SU-DHL-6 (cell line): ENCODE measurements around the gene SPACA4.

Source experiments
- H2AFZ ChIP-seq: fragments of 200-600 bp; sonication (generic); 2 replicates; pipeline ENCODE4 v1.6.1; 2014; ENCODE audit warnings: low read depth, mild to moderate bottlenecking, moderate library complexity, mixed read lengths, antibody characterized with exemption, low read length; ENCODE audit not compliant: severe bottlenecking
- H3F3A ChIP-seq: fragments of 200-600 bp; shearing (Covaris generic); 2 replicates; pipeline ENCODE4 v1.6.0; 2016; ENCODE audit warnings: antibody characterized with exemption, mild to moderate bottlenecking; ENCODE audit not compliant: insufficient read depth
- H3K27ac ChIP-seq: fragments of 200-600 bp; sonication (generic); 2 replicates; pipeline ENCODE4 v1.5.1; 2016; ENCODE audit warnings: low read depth, mild to moderate bottlenecking, low read length, moderate library complexity, mixed read lengths
- H3K27me3 ChIP-seq: fragments of 200-600 bp; sonication (generic), shearing (Covaris generic); 2 replicates; pipeline ENCODE4 v1.6.0; 2014; ENCODE audit warnings: mild to moderate bottlenecking, low read length
- H3K36me3 ChIP-seq: fragments of 200-600 bp; sonication (generic); 2 replicates; pipeline ENCODE4 v1.6.1; 2014; ENCODE audit warnings: mild to moderate bottlenecking, low read length, mixed read lengths
- H3K4me2 ChIP-seq: fragments of 300-600, 200-600 bp; shearing (Covaris generic), sonication (generic); 2 replicates; pipeline ENCODE4 v1.6.0; 2014; ENCODE audit warnings: low read length, low read depth, mild to moderate bottlenecking; ENCODE audit not compliant: poor library complexity, severe bottlenecking
- H3K4me3 ChIP-seq: fragments of 200-600 bp; sonication (generic); 2 replicates; pipeline ENCODE4 v1.5.1; 2014; ENCODE audit warnings: antibody characterized with exemption, low read length, mild to moderate bottlenecking, mixed read lengths; ENCODE audit not compliant: insufficient read depth, poor library complexity, severe bottlenecking
- H3K79me2 ChIP-seq: fragments of 200-600 bp; sonication (generic); 2 replicates; pipeline ENCODE4 v1.6.1; 2014; ENCODE audit warnings: mild to moderate bottlenecking, low read length, moderate library complexity; ENCODE audit not compliant: insufficient read depth
- H3K9ac ChIP-seq: fragments of 200-600 bp; sonication (generic); 2 replicates; pipeline ENCODE4 v1.7.0; 2014; ENCODE audit warnings: mild to moderate bottlenecking, low read length
- H3K9me2 ChIP-seq: fragments of 200-600 bp; sonication (generic); replicated peaks from 2 replicates; pipeline ENCODE4 v1.6.1; 2014; ENCODE audit warnings: low read length; ENCODE audit not compliant: insufficient read depth
- H3K9me3 ChIP-seq: fragments of 200-600 bp; sonication (generic); 2 replicates; pipeline ENCODE4 v1.6.1; 2014; ENCODE audit warnings: low read length, mixed read lengths; ENCODE audit not compliant: insufficient read depth
- H4K20me1 ChIP-seq: fragments of 200-600 bp; sonication (generic); 2 replicates; pipeline ENCODE4 v1.6.1; 2014; ENCODE audit warnings: low read depth, mild to moderate bottlenecking, antibody characterized with exemption, low read length, moderate library complexity, mixed read lengths
- EZH2phosphoT487 ChIP-seq: fragments of 200-600 bp; sonication (generic), shearing (Covaris generic); conservative IDR thresholded peaks from 2 replicates; pipeline ENCODE4 v1.6.1; 2018; ENCODE audit warnings: mild to moderate bottlenecking, antibody characterized with exemption, low read length, moderate library complexity, mixed read lengths
- TF ChIP-seq, protein P1 (sequence below): fragments of 200-600 bp; sonication (generic); IDR thresholded peaks from one replicate; pipeline ENCODE4 v1.5.1; 2017; ENCODE audit warnings: antibody characterized with exemption, mild to moderate bottlenecking, low read length, moderate library complexity; ENCODE audit not compliant: insufficient read depth, poor library complexity, severe bottlenecking

SPACA4 gene

DNA sequence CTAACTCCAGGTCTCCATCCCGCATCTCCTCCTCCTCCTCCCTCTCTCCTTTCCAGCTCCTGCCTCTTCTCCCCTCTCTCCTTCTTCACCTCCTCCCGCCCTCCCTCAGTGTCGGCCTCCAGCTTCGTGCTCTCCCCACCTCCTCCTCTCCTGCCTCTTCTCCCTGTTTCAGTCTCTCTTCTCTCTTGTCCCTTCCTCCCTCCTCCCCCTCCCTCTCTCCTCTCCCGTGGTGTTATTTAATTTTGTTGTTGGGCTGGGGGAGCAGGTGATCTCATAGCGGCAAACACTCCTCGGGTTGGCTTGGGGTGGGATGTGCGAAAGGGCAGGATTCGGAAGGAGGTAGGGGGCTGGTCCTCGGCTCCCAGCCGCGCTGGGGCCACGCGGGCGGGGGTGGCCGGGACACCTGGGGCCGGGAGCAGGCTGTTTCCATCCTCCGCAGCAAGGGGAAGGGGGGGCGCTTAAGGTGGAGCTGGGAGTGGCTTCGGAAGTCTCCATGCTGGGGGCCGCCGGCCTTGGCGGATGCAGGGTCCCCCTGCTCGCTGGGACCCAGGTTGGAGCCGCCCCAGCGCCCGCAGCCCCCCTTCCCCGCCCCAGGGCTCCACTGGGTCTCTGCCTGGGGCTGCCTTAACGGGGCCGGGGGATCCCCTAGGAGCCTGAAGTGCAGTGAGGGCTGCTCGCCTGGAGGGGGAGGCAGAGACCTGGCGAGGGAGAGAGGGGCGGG, 39.6 kb downstream of the SPACA4 start, which contains the start of gene CA11:
Gene CA11 (minus strand): TSS at position 187 of the 721 bp plus-strand sequence. CDS start 555 bp downstream, outside the sequence.
- H2AFZ ChIP-seq, result peak within 1 kb of the TSS; percentile 78

DNA sequence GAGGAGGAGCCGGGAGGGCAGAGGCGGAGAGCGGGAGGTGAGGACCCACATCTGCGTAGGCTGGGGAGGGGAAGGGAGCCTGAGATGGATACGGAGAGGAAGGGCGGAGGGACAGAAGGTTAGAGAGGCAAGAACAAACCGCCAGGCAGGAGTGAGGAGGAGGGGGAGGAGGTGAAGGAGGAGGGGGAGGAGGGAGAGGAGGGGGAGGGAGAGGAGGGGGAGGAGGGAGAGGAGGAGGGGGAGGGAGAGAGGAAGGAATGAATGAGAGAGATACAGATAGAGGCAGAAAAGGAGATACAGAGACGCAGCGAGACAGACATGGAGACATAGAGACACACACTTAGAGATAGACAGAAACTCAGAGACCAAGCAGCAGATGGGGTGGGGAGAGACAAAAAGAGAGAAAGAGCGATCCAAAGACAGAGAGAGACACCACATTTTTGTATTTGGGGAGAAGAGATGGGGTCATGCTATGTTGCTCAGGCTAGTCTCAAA, 40.2 kb downstream of the SPACA4 start:
- Histone ChIP-seq H4K20me1 (no peaks in the 10 kb centered on the region), H3F3A (no peaks in the 10 kb centered on the region), H3K9me2 (no peaks in the 10 kb centered on the region), H3K9me3 (no peaks in the 10 kb centered on the region), H3K4me2 (peak overlapping the region; percentile 62), H3K27ac (0 out of 2 replicates have a peak overlapping the region, but pooled peaks have one; percentile 0), H3K79me2 (no peaks in the 10 kb centered on the region), H3K4me3 (peak overlapping the region; percentile 50), H3K36me3 (no peaks in the 10 kb centered on the region), H3K9ac (peak overlapping the region; percentile 54), H2AFZ (peak overlapping the region; percentile 78), H3K27me3 (no peaks in the 10 kb centered on the region)
- no peak for TF ChIP-seq EZH2phosphoT487
- TF ChIP-seq, protein P1, sequence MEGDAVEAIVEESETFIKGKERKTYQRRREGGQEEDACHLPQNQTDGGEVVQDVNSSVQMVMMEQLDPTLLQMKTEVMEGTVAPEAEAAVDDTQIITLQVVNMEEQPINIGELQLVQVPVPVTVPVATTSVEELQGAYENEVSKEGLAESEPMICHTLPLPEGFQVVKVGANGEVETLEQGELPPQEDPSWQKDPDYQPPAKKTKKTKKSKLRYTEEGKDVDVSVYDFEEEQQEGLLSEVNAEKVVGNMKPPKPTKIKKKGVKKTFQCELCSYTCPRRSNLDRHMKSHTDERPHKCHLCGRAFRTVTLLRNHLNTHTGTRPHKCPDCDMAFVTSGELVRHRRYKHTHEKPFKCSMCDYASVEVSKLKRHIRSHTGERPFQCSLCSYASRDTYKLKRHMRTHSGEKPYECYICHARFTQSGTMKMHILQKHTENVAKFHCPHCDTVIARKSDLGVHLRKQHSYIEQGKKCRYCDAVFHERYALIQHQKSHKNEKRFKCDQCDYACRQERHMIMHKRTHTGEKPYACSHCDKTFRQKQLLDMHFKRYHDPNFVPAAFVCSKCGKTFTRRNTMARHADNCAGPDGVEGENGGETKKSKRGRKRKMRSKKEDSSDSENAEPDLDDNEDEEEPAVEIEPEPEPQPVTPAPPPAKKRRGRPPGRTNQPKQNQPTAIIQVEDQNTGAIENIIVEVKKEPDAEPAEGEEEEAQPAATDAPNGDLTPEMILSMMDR, result no peak

More for the DNA sequence above, 39.6 kb downstream of the SPACA4 start, which contains the start of gene CA11:
- Histone ChIP-seq H3K27ac (0 out of 2 replicates have a peak within 1 kb of the TSS, but pooled peaks have one; percentile 0), H3K36me3 (no peaks in the 10 kb centered on the region), H3K9me3 (no peaks in the 10 kb centered on the region), H3F3A (no peaks in the 10 kb centered on the region), H3K27me3 (no peaks in the 10 kb centered on the region), H4K20me1 (no peaks in the 10 kb centered on the region), H3K4me3 (peak within 1 kb of the TSS; percentile 50), H3K79me2 (no peaks in the 10 kb centered on the region), H3K4me2 (peak within 1 kb of the TSS; percentile 62), H3K9me2 (no peaks in the 10 kb centered on the region), H3K9ac (peak within 1 kb of the TSS; percentile 54)
- no peak for TF ChIP-seq EZH2phosphoT487
- TF ChIP-seq, protein P1, result peak; percentile 95

DNA sequence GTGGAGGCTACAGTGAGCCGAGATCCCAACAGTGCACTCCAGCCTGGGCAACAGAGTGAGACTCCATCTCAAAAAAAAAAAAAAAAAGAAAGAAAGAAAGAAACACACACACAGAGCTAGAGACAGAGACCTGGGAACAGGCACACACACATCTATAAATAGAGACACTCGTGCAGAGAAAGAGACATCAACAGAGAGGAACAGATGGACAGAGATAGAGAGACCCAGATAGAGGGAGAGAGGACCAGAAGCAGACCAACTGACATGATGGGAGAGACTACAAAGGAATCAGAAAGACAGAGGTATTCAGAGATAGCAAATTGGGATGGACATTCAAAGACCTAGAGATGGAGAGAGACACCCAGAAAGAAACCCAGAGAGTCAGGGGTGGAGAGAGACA, 41.6 kb downstream of the SPACA4 start:
- Histone ChIP-seq H3K36me3 (no peaks in the 10 kb centered on the region), H3K9me3 (no peaks in the 10 kb centered on the region), H3K4me2 (no peak overlapping the region), H2AFZ (no peak overlapping the region), H3F3A (no peaks in the 10 kb centered on the region), H3K9me2 (no peaks in the 10 kb centered on the region), H3K79me2 (no peaks in the 10 kb centered on the region), H3K4me3 (no peak overlapping the region), H4K20me1 (no peaks in the 10 kb centered on the region), H3K9ac (no peak overlapping the region), H3K27ac (no peak overlapping the region), H3K27me3 (no peaks in the 10 kb centered on the region)
- no peak for TF ChIP-seq EZH2phosphoT487
- TF ChIP-seq, protein P1, result no peak
